ENCODE results near the gene DEFB129.

DNA sequence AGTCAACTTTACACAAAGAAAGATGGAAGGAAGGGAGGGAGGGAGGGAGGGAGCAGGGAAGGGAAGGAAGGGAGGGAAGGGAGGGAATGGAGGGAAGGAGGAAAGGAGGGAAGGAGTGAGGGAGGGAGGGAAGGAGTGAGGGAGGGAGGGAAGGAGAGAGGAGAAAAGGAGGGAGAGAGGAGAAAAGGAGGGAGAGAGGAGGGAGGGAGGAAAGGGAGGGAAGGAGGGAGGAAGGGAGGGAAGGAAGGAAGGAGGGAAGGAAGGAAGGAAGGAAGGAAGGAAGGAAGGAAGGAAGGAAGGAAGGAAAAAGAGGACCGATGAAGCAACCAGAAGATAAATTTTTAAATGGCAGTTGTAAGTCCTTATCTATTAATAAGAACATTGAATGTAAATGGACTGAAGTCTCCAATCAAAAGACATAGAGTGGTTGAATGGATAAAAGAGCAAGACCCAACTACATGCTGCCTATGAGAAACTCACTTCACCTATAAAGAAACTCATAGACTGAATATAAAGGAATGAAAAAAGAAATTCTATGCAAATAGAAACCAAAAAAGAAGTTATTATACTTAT, 5.7 kb upstream of the DEFB129 start:
- no peak for TF ChIP-seq RCOR1 (IDR thresholded peaks at IDR 0.05; ENCODE audit: borderline replicate concordance in 1 of 2, low read depth in 2 of 2, low read length in 2 of 2)
- no peak for TF ChIP-seq ZNF134 (CRISPR knock-in tag; conservative IDR thresholded peaks at IDR 0.05)
- TF ChIP-seq POLR2AphosphoS5 (IDR thresholded peaks at IDR 0.05; ENCODE audit: control insufficient read depth, insufficient read depth, low read depth, low read length): no peak
- TF ChIP-seq CTCF (IDR thresholded peaks at IDR 0.05 in 2 of 3, conservative IDR thresholded peaks at IDR 0.05 in 1 of 3; ENCODE audit: insufficient read depth in 2 of 3, low read depth in 1 of 3, low read length in 3 of 3): no peak
- no peak for TF ChIP-seq NFXL1 (CRISPR knock-in tag; IDR thresholded peaks at IDR 0.05)
- TF ChIP-seq FOS (IDR thresholded peaks at IDR 0.05; ENCODE audit: extremely low read depth, insufficient read length): no peak
- no peak for TF ChIP-seq PHF21A (IDR thresholded peaks at IDR 0.05; ENCODE audit: borderline replicate concordance, low read depth)
- TF ChIP-seq POLR2A (conservative IDR thresholded peaks at IDR 0.05): no peak
- TF ChIP-seq, protein P1, sequence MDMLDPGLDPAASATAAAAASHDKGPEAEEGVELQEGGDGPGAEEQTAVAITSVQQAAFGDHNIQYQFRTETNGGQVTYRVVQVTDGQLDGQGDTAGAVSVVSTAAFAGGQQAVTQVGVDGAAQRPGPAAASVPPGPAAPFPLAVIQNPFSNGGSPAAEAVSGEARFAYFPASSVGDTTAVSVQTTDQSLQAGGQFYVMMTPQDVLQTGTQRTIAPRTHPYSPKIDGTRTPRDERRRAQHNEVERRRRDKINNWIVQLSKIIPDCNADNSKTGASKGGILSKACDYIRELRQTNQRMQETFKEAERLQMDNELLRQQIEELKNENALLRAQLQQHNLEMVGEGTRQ (CRISPR knock-in tag; IDR thresholded peaks at IDR 0.05): no peak
- TF ChIP-seq KLF16 (IDR thresholded peaks at IDR 0.05): no peak
- TF ChIP-seq ZNF121 (CRISPR knock-in tag; conservative IDR thresholded peaks at IDR 0.05): no peak
- TF ChIP-seq NR1H2 (CRISPR knock-in tag; IDR thresholded peaks at IDR 0.05): no peak
- no peak for TF ChIP-seq NRF1 (conservative IDR thresholded peaks at IDR 0.05 in 1 of 2, IDR thresholded peaks at IDR 0.05 in 1 of 2)
- TF ChIP-seq, protein P2, sequence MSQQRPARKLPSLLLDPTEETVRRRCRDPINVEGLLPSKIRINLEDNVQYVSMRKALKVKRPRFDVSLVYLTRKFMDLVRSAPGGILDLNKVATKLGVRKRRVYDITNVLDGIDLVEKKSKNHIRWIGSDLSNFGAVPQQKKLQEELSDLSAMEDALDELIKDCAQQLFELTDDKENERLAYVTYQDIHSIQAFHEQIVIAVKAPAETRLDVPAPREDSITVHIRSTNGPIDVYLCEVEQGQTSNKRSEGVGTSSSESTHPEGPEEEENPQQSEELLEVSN (IDR thresholded peaks at IDR 0.05; ENCODE audit: borderline replicate concordance in 1 of 2, extremely low read depth in 1 of 2, insufficient read depth in 1 of 2, insufficient read length in 1 of 2, low read depth in 1 of 2, low read length in 1 of 2, poor library complexity in 1 of 2, severe bottlenecking in 1 of 2): no peak

Data from K562 (cell line).